T-cell (primary cell): ENCODE data around the gene FBXW4. TPM values are rescaled to one million over a fixed set of nuclear protein-coding genes. Genes with fewer than 3 reads are reported as not detected.

Source experiments
- ATAC-seq, 4 experiments: fragments of 200-7000 bp in 3 of 4; fragments of 150-1000 bp in 1 of 4; cut with Tn5 transposase; replicated peaks in 1 of 4; 1 replicate in 3 of 4; 2 replicates in 1 of 4; pipeline ENCODE4 v1.10.0; 2021; ENCODE audit warnings: moderate library complexity in 3 of 4, mild to moderate bottlenecking in 2 of 4, moderate number of reproducible peaks in 1 of 4
- CTCF ChIA-PET, 2 donors: fragments of 300-600 bp; sonication (Branson Sonifier 250); formaldehyde crosslinking; loops; one replicate each; lab custom pipeline; 2022; ENCODE audit warnings: antibody characterized with exemption in 2 of 2; lab: Charles Lee
- POLR2A ChIA-PET, 2 donors: fragments of 300-600 bp; sonication (Branson Sonifier 250); formaldehyde crosslinking; loops; one replicate each; lab custom pipeline; 2022; ENCODE audit warnings: antibody characterized with exemption in 2 of 2; lab: Charles Lee
- DNase-seq, 35 experiments: peaks; one replicate each; pipeline versions ENCODE4 v3.0.0 to v3.0.0-alpha.2; 2013 to 2023
- H3K27ac ChIP-seq: one replicate; pipeline ENCODE4 v1.5.1; 2013; ENCODE audit warnings: low read length
- H3K27me3 ChIP-seq, 2 experiments: replicated peaks in 1 of 2; 1 replicate in 1 of 2; 2 replicates in 1 of 2; pipeline versions ENCODE4 v1.6.1 to v1.7.0; 2013; ENCODE audit warnings: low read length in 1 of 2, mixed read lengths in 1 of 2; ENCODE audit not compliant: control insufficient read depth in 2 of 2, insufficient read depth in 2 of 2; ENCODE audit errors: extremely low read depth in 1 of 2
- H3K36me3 ChIP-seq, 2 donors: 1 replicate in 1 of 2; 2 replicates in 1 of 2; pipeline versions ENCODE4 v1.6.1 to v1.7.0; 2013; ENCODE audit warnings: low read length in 1 of 2; ENCODE audit not compliant: control insufficient read depth in 2 of 2, insufficient read depth in 1 of 2; ENCODE audit errors: extremely low read depth in 1 of 2
- H3K4me1 ChIP-seq, 2 experiments: 1 replicate in 1 of 2; 2 replicates in 1 of 2; pipeline versions ENCODE4 v1.6.1 to v1.7.0; 2013; ENCODE audit warnings: low read length in 2 of 2, mixed read lengths in 1 of 2; ENCODE audit not compliant: insufficient read depth in 2 of 2, control insufficient read depth in 1 of 2; ENCODE audit errors: extremely low read depth in 1 of 2
- H3K4me3 ChIP-seq, 2 donors: 1 replicate in 1 of 2; 2 replicates in 1 of 2; pipeline versions ENCODE4 v1.5.1 to v1.7.0; 2013; ENCODE audit warnings: mild to moderate bottlenecking in 2 of 2, low read length in 1 of 2, moderate library complexity in 1 of 2; ENCODE audit not compliant: control insufficient read depth in 1 of 2; ENCODE audit errors: extremely low read depth in 1 of 2
- H3K9me3 ChIP-seq: 2 replicates; pipeline ENCODE4 v1.7.0; 2013
- H3K27ac Mint-ChIP-seq, 2 donors: one replicate each; pipeline ENCODE4 v1.8.0; 2020 to 2021; ENCODE audit warnings: mild to moderate bottlenecking in 2 of 2, mixed read lengths in 2 of 2
- H3K27me3 Mint-ChIP-seq, 2 donors: one replicate each; pipeline ENCODE4 v1.8.0; 2021 to 2022; ENCODE audit warnings: mixed read lengths in 2 of 2
- H3K36me3 Mint-ChIP-seq: one replicate; pipeline ENCODE4 v1.8.0; 2021; ENCODE audit warnings: mixed read lengths
- H3K4me1 Mint-ChIP-seq, 3 donors: one replicate each; pipeline ENCODE4 v1.8.0; 2020 to 2022; ENCODE audit warnings: mixed read lengths in 3 of 3, mild to moderate bottlenecking in 1 of 3
- H3K4me3 Mint-ChIP-seq, 3 donors: one replicate each; pipeline ENCODE4 v1.8.0; 2020 to 2022; ENCODE audit warnings: mild to moderate bottlenecking in 3 of 3, mixed read lengths in 3 of 3, moderate library complexity in 3 of 3
- H3K9me3 Mint-ChIP-seq, 3 donors: one replicate each; pipeline ENCODE4 v1.8.0; 2020 to 2022; ENCODE audit warnings: mixed read lengths in 3 of 3
- WGBS: methylation state at CpG from one replicate; pipeline ENCODE4 v1.1.5; 2013; ENCODE audit warnings: missing lambda C conversion rate; ENCODE audit not compliant: insufficient coverage; 5-methylcytosine and 5-hydroxymethylcytosine counted together
- total RNA-seq, 35 experiments: library from RNA in 6 of 35; stranded (reverse) in 6 of 35; fragments of 120-200 nt in 1 of 35; gene quantifications; one replicate each; pipeline versions ENCODE4 v1.2.1 to v1.2.4 and lab custom pipeline; 2013 to 2026

The FBXW4 gene
- total RNA-seq, 5 donors from 2014 or later (not counting 1 experiment from before 2014, with no cell fraction given) = 83.7 to 90.4 (median 86.9) TPM

DNA sequence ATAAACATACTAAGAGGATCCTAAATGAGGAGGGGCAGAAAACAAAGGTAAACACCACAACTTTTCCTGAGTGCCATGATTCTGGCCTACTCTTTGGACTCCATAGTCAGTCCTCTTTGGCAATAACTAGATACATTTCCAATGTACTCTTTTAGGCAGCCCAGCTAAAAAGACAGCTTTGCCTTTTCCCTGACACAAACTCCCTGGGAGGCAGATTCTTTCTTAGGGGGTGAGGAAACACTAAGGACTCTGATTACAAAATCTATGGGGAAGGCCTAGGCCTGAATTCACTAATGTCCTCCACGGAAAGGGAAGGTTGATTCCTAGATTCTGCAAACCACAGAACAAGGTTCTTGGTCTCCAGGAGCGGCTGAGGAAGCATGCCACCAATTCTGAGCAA is 25.8 kb downstream of the FBXW4 start:
- CTCF ChIA-PET = no interaction called here
- 100% methylated on average over 2 of the region's 2 CpGs for WGBS
- H3K36me3 Mint-ChIP-seq = peaks cover 74% of the 10 kb centered on the region
- H3K4me3 Mint-ChIP-seq = no peak overlapping the region
- peaks cover 0 to 13% (median 11%) of the 10 kb centered on the region in 3 donors for H3K4me1 Mint-ChIP-seq
- POLR2A ChIA-PET = no interaction called here
- no peaks in the 10 kb centered on the region for H3K4me1 ChIP-seq
- H3K4me3 ChIP-seq = no peak overlapping the region
- H3K27ac ChIP-seq = no peak overlapping the region
- ATAC-seq = no peak
- H3K9me3 Mint-ChIP-seq = no peaks in the 10 kb centered on the region
- DNase-seq = no peak
- H3K27me3 ChIP-seq = no peaks in the 10 kb centered on the region
- H3K9me3 ChIP-seq = no peaks in the 10 kb centered on the region
- H3K36me3 ChIP-seq = peaks cover 20 to 86% of the 10 kb centered on the region in 2 donors
- no peak overlapping the region for H3K27ac Mint-ChIP-seq
- H3K27me3 Mint-ChIP-seq = no peaks in the 10 kb centered on the region

DNA sequence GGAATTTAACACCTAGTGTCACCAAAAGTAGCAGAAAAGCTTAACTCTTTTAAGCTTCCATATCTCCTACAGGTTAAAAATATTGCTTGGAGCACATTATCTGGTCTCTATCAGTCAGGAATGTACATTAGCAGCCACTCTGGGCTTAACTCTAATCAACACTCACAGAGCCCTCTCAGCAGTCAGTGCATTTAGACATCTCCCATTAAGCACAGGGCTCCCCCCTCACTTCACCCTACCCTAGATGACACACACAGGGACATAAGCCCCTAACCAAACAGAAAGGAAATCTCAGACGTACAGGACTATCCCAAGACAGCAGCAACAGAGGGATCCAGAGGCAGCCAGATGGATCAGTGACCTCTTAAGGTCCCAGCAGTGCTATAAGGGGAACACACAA is 26.4 kb downstream of the FBXW4 start:
- ChIA-PET POLR2A (no interaction called here), CTCF (no interaction called here)
- 90% methylated on average over 1 of the region's 1 CpG for WGBS
- Mint-ChIP-seq H3K4me3 (no peak overlapping the region), H3K36me3 (peaks cover 76% of the 10 kb centered on the region), H3K27ac (no peak overlapping the region), H3K27me3 (no peaks in the 10 kb centered on the region), H3K4me1 (peaks cover 0 to 18% (median 11%) of the 10 kb centered on the region in 3 donors), H3K9me3 (no peaks in the 10 kb centered on the region)
- Histone ChIP-seq H3K27ac (no peak overlapping the region), H3K4me3 (no peak overlapping the region), H3K9me3 (no peaks in the 10 kb centered on the region), H3K36me3 (peaks cover 20 to 89% of the 10 kb centered on the region in 2 donors), H3K4me1 (no peaks in the 10 kb centered on the region), H3K27me3 (no peaks in the 10 kb centered on the region)
- DNase-seq = no peak
- ATAC-seq = no peak

DNA sequence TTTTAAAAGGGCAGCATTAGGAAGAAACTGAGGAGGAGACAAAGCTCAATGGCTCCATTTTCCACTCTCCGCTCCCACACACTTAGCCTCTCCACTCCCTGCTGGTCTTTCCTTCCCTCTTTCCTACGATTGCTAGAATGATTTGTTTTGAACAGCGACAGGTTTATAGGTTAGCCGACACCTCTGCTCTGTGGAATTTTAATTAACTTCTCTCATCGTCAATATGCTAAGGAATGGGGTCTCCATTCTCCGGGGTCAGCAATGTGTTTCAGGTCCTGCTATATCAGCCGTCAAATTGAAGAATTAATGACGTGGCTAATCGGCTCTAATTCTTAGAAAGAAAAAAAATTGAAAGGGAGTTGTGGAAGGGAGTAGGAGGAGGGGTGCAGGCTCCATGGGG is 28.9 kb downstream of the FBXW4 start:
- Mint-ChIP-seq H3K36me3 (peaks cover 79% of the 10 kb centered on the region), H3K27ac (no peak overlapping the region), H3K27me3 (no peaks in the 10 kb centered on the region), H3K4me3 (no peak overlapping the region), H3K4me1 (peaks cover 5 to 18% (median 16%) of the 10 kb centered on the region in 3 donors), H3K9me3 (no peaks in the 10 kb centered on the region)
- DNase-seq = no peak
- ATAC-seq = no peak
- H3K27ac ChIP-seq = no peak overlapping the region
- H3K4me3 ChIP-seq = no peak overlapping the region
- no peaks in the 10 kb centered on the region for H3K27me3 ChIP-seq
- WGBS = 95% methylated on average over 4 of the region's 9 CpGs
- H3K36me3 ChIP-seq = peaks cover 31 to 90% of the 10 kb centered on the region in 2 donors
- no peaks in the 10 kb centered on the region for H3K9me3 ChIP-seq
- ChIA-PET CTCF (no interaction called here), POLR2A (no interaction called here)
- no peaks in the 10 kb centered on the region for H3K4me1 ChIP-seq

DNA sequence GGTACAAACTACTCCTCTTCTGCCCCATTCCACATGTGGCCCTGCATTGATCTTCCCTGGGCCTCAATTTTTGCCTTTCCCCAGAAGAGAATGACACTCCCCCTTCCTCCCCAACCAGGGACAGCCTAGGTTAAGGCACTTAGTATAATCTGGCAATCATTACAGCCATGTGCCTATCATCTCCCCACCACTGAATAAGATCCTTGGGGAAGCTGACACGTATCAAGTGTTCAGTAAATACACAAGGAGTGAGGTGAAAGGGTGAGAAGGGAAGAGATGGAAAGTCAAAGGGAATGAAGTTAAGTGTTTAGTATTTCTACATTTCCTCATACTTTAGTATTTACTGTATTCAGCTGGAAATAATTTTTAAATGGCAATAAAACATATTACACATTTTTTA is 31.9 kb downstream of the FBXW4 start:
- peaks cover 74% of the 10 kb centered on the region for H3K36me3 Mint-ChIP-seq
- no peak overlapping the region for H3K4me3 ChIP-seq
- CTCF ChIA-PET = no interaction called here

DNA sequence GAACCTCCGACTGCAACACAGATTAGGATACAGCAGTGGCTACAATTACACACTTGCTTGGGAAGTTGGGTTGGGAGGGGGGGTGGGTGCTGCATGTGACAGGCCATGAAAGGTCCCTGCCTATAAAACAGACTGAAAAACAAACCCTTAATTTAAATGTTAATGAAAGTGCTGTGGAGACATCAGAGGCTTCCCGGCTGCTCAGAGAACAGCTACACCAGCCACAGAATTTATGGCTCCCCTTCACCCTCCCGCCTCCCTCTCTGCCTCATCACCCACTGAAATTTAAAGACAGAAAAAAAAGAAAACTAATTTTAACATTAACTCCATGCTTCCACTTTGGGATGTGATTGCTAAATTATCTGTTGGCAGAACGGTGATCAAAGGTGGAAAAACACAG is 34.7 kb downstream of the FBXW4 start:
- ChIA-PET POLR2A (no interaction called here), CTCF (no interaction called here)
- ATAC-seq (no peak), DNase-seq (no peak)
- no peaks in the 10 kb centered on the region for H3K9me3 ChIP-seq
- H3K4me3 ChIP-seq = no peak overlapping the region
- no peak overlapping the region for H3K27ac ChIP-seq
- peaks cover 40 to 91% of the 10 kb centered on the region in 2 donors for H3K36me3 ChIP-seq
- Mint-ChIP-seq H3K9me3 (no peaks in the 10 kb centered on the region), H3K36me3 (peaks cover 79% of the 10 kb centered on the region), H3K4me1 (peaks cover 11 to 22% (median 17%) of the 10 kb centered on the region in 3 donors), H3K4me3 (no peak overlapping the region), H3K27ac (no peak overlapping the region), H3K27me3 (no peaks in the 10 kb centered on the region)
- no peaks in the 10 kb centered on the region for H3K27me3 ChIP-seq
- H3K4me1 ChIP-seq = no peaks in the 10 kb centered on the region
- no CpG with 5 or more reads among the region's 4 CpGs for WGBS

More for the DNA sequence above, 31.9 kb downstream of the FBXW4 start:
- ATAC-seq = no peak
- no peak overlapping the region for H3K27ac Mint-ChIP-seq
- peaks cover 11 to 22% (median 16%) of the 10 kb centered on the region in 3 donors for H3K4me1 Mint-ChIP-seq
- no peaks in the 10 kb centered on the region for H3K27me3 ChIP-seq
- H3K36me3 ChIP-seq = peaks cover 31 to 88% of the 10 kb centered on the region in 2 donors
- no peaks in the 10 kb centered on the region for H3K9me3 ChIP-seq
- H3K27me3 Mint-ChIP-seq = no peaks in the 10 kb centered on the region
- no peak overlapping the region for H3K27ac ChIP-seq
- H3K4me1 ChIP-seq = no peaks in the 10 kb centered on the region
- DNase-seq = no peak
- no CpG with 5 or more reads among the region's 1 CpG for WGBS
- POLR2A ChIA-PET = no interaction called here
- no peak overlapping the region for H3K4me3 Mint-ChIP-seq
- H3K9me3 Mint-ChIP-seq = no peaks in the 10 kb centered on the region

DNA sequence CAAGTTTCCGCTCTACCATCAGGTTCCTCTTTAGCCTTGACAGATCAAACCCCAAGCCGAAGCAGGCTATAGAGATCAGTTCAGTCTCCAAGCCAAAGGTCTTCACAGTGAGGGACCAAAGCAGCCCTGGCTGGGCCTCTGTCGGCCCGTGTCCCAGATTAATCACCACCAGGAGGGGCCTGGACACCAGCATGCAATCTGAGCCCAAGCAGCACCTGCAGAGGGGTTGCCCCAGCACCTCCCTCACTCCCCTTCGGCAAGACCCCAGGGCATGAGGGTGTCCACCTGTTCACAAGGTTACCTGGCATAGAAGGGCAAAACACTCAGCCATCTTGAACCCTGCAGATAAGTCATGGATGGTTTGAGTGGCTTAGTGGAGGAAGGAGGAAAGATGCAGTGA is 36.0 kb downstream of the FBXW4 start:
- no peaks in the 10 kb centered on the region for H3K9me3 Mint-ChIP-seq
- 100% methylated on average over 2 of the region's 5 CpGs for WGBS

DNA sequence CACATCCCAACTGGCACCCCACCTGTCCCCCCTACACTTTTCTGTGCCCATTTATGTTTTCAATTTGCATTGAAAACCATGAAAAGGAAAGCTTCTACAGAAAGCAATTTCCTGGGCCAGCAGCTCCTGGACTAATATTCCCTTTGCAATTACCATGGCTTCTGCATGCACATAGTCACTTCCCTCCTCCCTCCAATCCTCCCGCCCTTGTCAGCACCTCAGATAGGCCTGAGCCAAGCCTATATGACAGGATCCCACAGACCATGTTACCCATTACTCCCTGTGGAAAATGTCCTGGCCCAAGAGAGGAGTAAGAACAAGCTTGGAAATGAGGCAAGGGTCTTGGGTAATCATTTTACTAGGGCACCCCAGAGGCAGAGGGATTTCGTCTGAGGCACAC is 38.1 kb downstream of the FBXW4 start:
- H3K4me3 Mint-ChIP-seq = no peak overlapping the region
- no peaks in the 10 kb centered on the region for H3K27me3 Mint-ChIP-seq
- H3K9me3 ChIP-seq = no peaks in the 10 kb centered on the region
- no peaks in the 10 kb centered on the region for H3K4me1 ChIP-seq
- H3K4me3 ChIP-seq = no peak overlapping the region
- no peak overlapping the region for H3K27ac Mint-ChIP-seq
- WGBS = 100% methylated on average over 1 of the region's 2 CpGs
- no peak for ATAC-seq
- peaks cover 7 to 15% (median 8%) of the 10 kb centered on the region in 3 donors for H3K4me1 Mint-ChIP-seq
- peaks cover 29 to 76% of the 10 kb centered on the region in 2 donors for H3K36me3 ChIP-seq
- POLR2A ChIA-PET = no interaction called here
- CTCF ChIA-PET = interaction anchor here (0.6 kb wide), 2 partner anchors 338 to 1111 kb away, joined by 3 read pairs; no protein-coding TSS in a partner anchor
- H3K27ac ChIP-seq = no peak overlapping the region
- H3K9me3 Mint-ChIP-seq = no peaks in the 10 kb centered on the region
- no peak for DNase-seq
- peaks cover 53% of the 10 kb centered on the region for H3K36me3 Mint-ChIP-seq
- no peaks in the 10 kb centered on the region for H3K27me3 ChIP-seq

More for the DNA sequence above, 36.0 kb downstream of the FBXW4 start:
- H3K9me3 ChIP-seq = no peaks in the 10 kb centered on the region
- H3K4me1 ChIP-seq = no peaks in the 10 kb centered on the region
- ATAC-seq = no peak
- H3K4me3 ChIP-seq = no peak overlapping the region
- Mint-ChIP-seq H3K4me3 (no peak overlapping the region), H3K27ac (no peak overlapping the region), H3K27me3 (no peaks in the 10 kb centered on the region), H3K36me3 (peaks cover 72% of the 10 kb centered on the region), H3K4me1 (peaks cover 11 to 22% (median 14%) of the 10 kb centered on the region in 3 donors)
- CTCF ChIA-PET = no interaction called here
- no peak for DNase-seq
- peaks cover 38 to 86% of the 10 kb centered on the region in 2 donors for H3K36me3 ChIP-seq
- H3K27me3 ChIP-seq = no peaks in the 10 kb centered on the region
- H3K27ac ChIP-seq = no peak overlapping the region
- POLR2A ChIA-PET = no interaction called here
